GM23338 (cell line): ENCODE measurements around the gene ABCC3. TPM values are rescaled to one million over a fixed set of nuclear protein-coding genes. Genes with fewer than 3 reads are reported as not detected.

ENCODE experiments used
- ATAC-seq: fragments of 200-7000 bp; cut with Tn5 transposase; 3 replicates; pipeline ENCODE4 v1.9.1; 2020
- DNase-seq: peaks from one replicate; pipeline ENCODE4 v3.0.0-alpha.2; 2015; ENCODE audit warnings: low spot score
- H2AFZ ChIP-seq: fragments of 200-600 bp; sonication (generic); 2 replicates; pipeline ENCODE4 v1.8.0; 2016; ENCODE audit warnings: antibody characterized with exemption, mild to moderate bottlenecking, moderate library complexity
- H3F3A ChIP-seq: fragments of 200-600 bp; sonication (generic); replicated peaks from 2 replicates; pipeline ENCODE4 v1.8.0; 2017; ENCODE audit warnings: antibody characterized with exemption, mixed run types, low read depth
- H3K27ac ChIP-seq: fragments of 200-600 bp; sonication (generic); 2 replicates; pipeline ENCODE4 v1.6.1; 2016; ENCODE audit warnings: low read depth
- H3K27me3 ChIP-seq: fragments of 200-600 bp; sonication (generic); 2 replicates; pipeline ENCODE4 v1.8.0; 2016; ENCODE audit warnings: mild to moderate bottlenecking, mixed run types, moderate library complexity; ENCODE audit not compliant: insufficient read depth
- H3K36me3 ChIP-seq: fragments of 200-600 bp; sonication (generic); 2 replicates; pipeline ENCODE4 v1.8.0; 2016; ENCODE audit warnings: mild to moderate bottlenecking; ENCODE audit not compliant: insufficient read depth
- H3K4me1 ChIP-seq: fragments of 200-600 bp; sonication (generic); 2 replicates; pipeline ENCODE4 v1.8.0; 2016; ENCODE audit warnings: mild to moderate bottlenecking, moderate library complexity; ENCODE audit not compliant: insufficient read depth
- H3K4me2 ChIP-seq: fragments of 200-600 bp; sonication (generic); 2 replicates; pipeline ENCODE4 v1.7.1; 2017; ENCODE audit warnings: mixed run types
- H3K4me3 ChIP-seq: fragments of 200-600 bp; sonication (generic); 2 replicates; pipeline ENCODE4 v1.6.1; 2016; ENCODE audit warnings: mixed run types
- H3K79me2 ChIP-seq: fragments of 200-600 bp; sonication (generic); replicated peaks from 2 replicates; pipeline ENCODE4 v1.8.0; 2017; ENCODE audit warnings: mild to moderate bottlenecking; ENCODE audit not compliant: insufficient read depth
- H3K9me2 ChIP-seq: fragments of 200-600 bp; sonication (generic); 2 replicates; pipeline ENCODE4 v1.8.0; 2017; ENCODE audit not compliant: insufficient read depth
- H4K20me1 ChIP-seq: fragments of 200-600 bp; sonication (generic); replicated peaks from 2 replicates; pipeline ENCODE4 v1.8.0; 2017; ENCODE audit warnings: mild to moderate bottlenecking; ENCODE audit not compliant: insufficient read depth
- H3K27ac Mint-ChIP-seq: 2 replicates; pipeline ENCODE4 v1.8.0; 2020; ENCODE audit warnings: inconsistent platforms, mild to moderate bottlenecking, moderate library complexity, mixed read lengths
- H3K27me3 Mint-ChIP-seq: 3 replicates; pipeline ENCODE4 v1.8.0; 2022; ENCODE audit warnings: low read depth, mild to moderate bottlenecking, moderate library complexity, mixed read lengths, inconsistent platforms; ENCODE audit not compliant: insufficient read depth, poor library complexity
- H3K36me3 Mint-ChIP-seq: 3 replicates; pipeline ENCODE4 v1.8.0; 2021; ENCODE audit warnings: low read depth, mild to moderate bottlenecking, inconsistent platforms, moderate library complexity, mixed read lengths
- H3K4me1 Mint-ChIP-seq: 3 replicates; pipeline ENCODE4 v1.8.0; 2020; ENCODE audit warnings: mild to moderate bottlenecking, inconsistent platforms, mixed read lengths
- H3K4me3 Mint-ChIP-seq: 3 replicates; pipeline ENCODE4 v1.8.0; 2021; ENCODE audit warnings: moderate library complexity, mild to moderate bottlenecking, inconsistent platforms, mixed read lengths
- H3K9me3 Mint-ChIP-seq: 3 replicates; pipeline ENCODE4 v1.8.0; 2020; ENCODE audit warnings: moderate library complexity, mild to moderate bottlenecking, inconsistent platforms, mixed read lengths
- EZH2phosphoT487 ChIP-seq: fragments of 200-600 bp; sonication (generic); IDR thresholded peaks from one replicate; pipeline ENCODE4 v1.8.1; 2018; ENCODE audit warnings: antibody characterized with exemption; ENCODE audit not compliant: unreplicated experiment
- JUNB ChIP-seq: IDR thresholded peaks from one replicate; pipeline ENCODE4 v1.6.1; 2016; ENCODE audit warnings: antibody characterized with exemption; ENCODE audit not compliant: unreplicated experiment
- NANOG ChIP-seq: IDR thresholded peaks from 2 replicates; pipeline ENCODE4 v1.6.1; 2016; ENCODE audit warnings: antibody characterized with exemption, borderline replicate concordance
- POLR2AphosphoS5 ChIP-seq: IDR thresholded peaks from 2 replicates; pipeline ENCODE4 v1.6.1; 2016; ENCODE audit warnings: antibody characterized with exemption, low read depth
- polyA plus RNA-seq: library from polyadenylated mRNA; unstranded; fragments of >200 nt; fragmentation: Nextera tagmentation; extraction: Ambion mirVana; gene quantifications from 2 replicates; pipeline ENCODE4 v1.2.1, GENCODE V29; 2016
- total RNA-seq: library from RNA; depleted of rRNA; stranded (reverse); fragments of >200 nt; shearing (Covaris generic); gene quantifications from 2 replicates; pipeline ENCODE4 v1.2.3, GENCODE V29; 2014
- TF ChIP-seq, protein P1 (sequence below): IDR thresholded peaks from 2 replicates; pipeline ENCODE4 v1.6.1; 2016; ENCODE audit warnings: antibody characterized with exemption
- TF ChIP-seq, protein P2 (sequence below), 2 experiments: fragments of 200-600 bp in 1 of 2; sonication (generic) in 1 of 2; conservative IDR thresholded peaks; 2 replicates each; pipeline versions ENCODE4 v1.5.1 to v1.6.1; 2016 to 2017; ENCODE audit warnings: antibody characterized with exemption in 2 of 2, low read depth in 2 of 2, mild to moderate bottlenecking in 2 of 2, moderate library complexity in 1 of 2

Gene ABCC3
- total and polyA plus RNA-seq, 2 experiments from 2014 or later = not detected

DNA sequence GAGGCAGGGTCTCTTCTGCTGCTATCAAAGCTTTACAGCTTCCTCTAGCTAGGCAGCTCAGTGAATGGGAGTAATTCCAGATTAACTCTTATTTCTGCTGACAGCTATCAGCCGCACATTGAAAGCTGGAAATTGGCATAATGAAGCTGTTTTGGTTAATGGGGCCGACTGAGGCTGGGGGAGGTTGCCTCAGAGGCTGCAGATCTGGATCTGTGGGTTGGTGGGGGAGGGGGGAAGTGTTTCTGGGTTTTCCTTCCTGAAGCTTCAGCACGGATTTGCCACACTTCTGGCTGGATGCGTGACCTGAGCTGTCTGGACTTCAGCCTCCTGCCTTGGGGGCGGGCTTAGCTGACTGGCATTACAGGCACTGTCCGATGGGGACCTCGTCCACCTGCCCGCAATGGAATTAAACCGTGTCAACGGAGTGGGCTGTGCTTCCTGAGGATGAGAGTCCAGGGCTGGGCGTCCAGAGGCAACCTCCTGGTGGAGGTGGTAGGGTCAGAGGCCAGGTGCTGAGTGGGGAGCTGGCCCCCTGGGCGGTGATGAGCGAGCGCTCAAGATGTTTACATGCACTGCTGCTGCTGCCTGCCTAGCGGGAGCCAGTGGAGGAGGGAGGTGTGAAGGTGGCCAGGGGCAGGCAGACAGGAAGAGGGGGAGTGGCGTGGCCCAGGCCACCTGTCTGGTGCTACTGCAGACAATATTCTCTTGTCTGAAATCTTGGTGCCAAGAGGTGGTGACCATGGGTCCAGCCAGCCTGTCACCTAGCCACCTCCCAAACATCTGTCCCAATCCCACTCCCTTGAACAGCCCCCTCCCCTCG is 6.7 kb upstream of the ABCC3 start:
- Mint-ChIP-seq H3K4me3 (peak overlapping the region; percentile 68), H3K27me3 (peaks cover 15% of the 10 kb centered on the region), H3K4me1 (peaks cover 50% of the 10 kb centered on the region), H3K36me3 (no peaks in the 10 kb centered on the region), H3K27ac (no peak overlapping the region), H3K9me3 (no peaks in the 10 kb centered on the region)
- peaks cover 7% of the 10 kb centered on the region for H3K27me3 ChIP-seq
- peak overlapping the region; percentile 45 for H3K4me3 ChIP-seq
- H3K79me2 ChIP-seq = no peaks in the 10 kb centered on the region
- peak overlapping the region; percentile 68 for H3K4me2 ChIP-seq
- TF ChIP-seq NANOG = no peak
- no peaks in the 10 kb centered on the region for H3K9me2 ChIP-seq
- peak overlapping the region; percentile 96 for H2AFZ ChIP-seq
- no peak overlapping the region for H3K27ac ChIP-seq
- H3F3A ChIP-seq = no peaks in the 10 kb centered on the region
- peak; percentile 41 for DNase-seq
- peaks cover 19% of the 10 kb centered on the region; the same call in 1 of the 2 replicates for H3K4me1 ChIP-seq
- no peaks in the 10 kb centered on the region for H3K36me3 ChIP-seq
- peak; percentile 14 for ATAC-seq
- H4K20me1 ChIP-seq = no peaks in the 10 kb centered on the region

DNA sequence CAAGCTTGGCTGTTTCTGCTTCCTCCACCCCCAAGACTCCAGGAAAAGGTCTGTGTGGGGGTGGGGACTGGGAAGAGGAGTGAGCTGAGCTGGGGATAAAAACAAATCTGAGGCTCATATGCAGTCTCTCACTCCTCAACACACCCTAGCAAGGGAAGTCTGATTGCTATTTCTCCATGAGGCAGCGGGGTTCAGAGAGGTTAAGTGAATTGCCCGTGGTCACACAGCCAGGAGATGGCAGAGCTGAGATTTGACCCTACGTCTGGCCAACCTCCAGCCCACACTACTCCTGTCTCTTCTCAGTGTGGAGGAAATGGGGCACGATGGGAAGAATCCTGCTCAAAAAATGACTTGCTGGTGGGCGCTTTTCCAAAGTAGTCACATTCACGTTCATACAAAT is 4.8 kb upstream of the ABCC3 start:
- no peaks in the 10 kb centered on the region for H3K9me3 Mint-ChIP-seq
- Histone ChIP-seq H4K20me1 (no peaks in the 10 kb centered on the region), H3K4me3 (no peak overlapping the region), H3K27ac (no peak overlapping the region), H3K36me3 (no peaks in the 10 kb centered on the region), H3K79me2 (no peaks in the 10 kb centered on the region), H3F3A (no peaks in the 10 kb centered on the region), H3K27me3 (peaks cover 26% of the 10 kb centered on the region), H3K9me2 (no peaks in the 10 kb centered on the region), H3K4me1 (peaks cover 19% of the 10 kb centered on the region; the same call in 1 of the 2 replicates), H2AFZ (no peak overlapping the region), H3K4me2 (no peak overlapping the region)
- ATAC-seq (no peak), DNase-seq (no peak)
- H3K4me1 Mint-ChIP-seq = peaks cover 40% of the 10 kb centered on the region
- no peak overlapping the region for H3K27ac Mint-ChIP-seq
- no peak for TF ChIP-seq JUNB
- H3K4me3 Mint-ChIP-seq = no peak overlapping the region
- H3K27me3 Mint-ChIP-seq = peaks cover 30% of the 10 kb centered on the region
- no peaks in the 10 kb centered on the region for H3K36me3 Mint-ChIP-seq

DNA sequence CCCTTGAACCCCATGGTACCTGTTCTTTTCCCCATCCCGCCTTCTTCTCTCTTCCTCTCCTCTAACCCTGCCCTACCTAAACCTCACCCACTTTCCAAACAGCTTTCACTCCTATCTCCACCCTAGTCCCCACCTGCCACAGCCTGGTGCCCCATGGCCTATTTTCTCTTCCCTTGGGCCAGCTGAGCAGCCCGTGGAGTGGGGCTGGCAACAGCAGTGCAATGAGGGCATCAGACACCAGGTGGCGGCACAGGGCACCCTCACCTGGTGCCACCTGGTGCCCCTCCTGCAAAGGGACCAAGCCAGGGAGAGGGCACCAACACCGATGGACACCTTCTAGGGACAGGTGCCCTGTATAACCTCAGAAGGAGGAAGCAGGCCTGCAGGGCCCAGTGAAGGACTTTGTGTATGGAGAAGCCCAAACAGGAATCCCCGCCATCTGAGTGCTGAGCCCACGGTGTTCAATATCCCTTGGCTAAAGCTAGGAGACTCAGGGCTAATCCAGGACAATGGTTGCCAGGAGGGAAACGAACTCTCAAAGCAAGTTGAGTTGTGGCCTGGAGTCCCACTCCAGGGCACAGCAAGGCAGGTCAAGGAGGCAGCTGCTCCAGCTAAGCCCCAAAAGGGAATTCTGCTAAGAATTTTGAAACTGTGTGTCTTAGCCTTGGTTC is 4.0 kb upstream of the ABCC3 start:
- H3K9me3 Mint-ChIP-seq = no peaks in the 10 kb centered on the region
- ATAC-seq = peak; percentile 33
- Histone ChIP-seq H3K4me2 (no peak overlapping the region), H2AFZ (no peak overlapping the region), H3K4me1 (peaks cover 22% of the 10 kb centered on the region), H3K27ac (no peak overlapping the region), H3F3A (0 out of 2 replicates have a peak, but pooled peaks cover 3% of the 10 kb centered on the region), H3K79me2 (no peaks in the 10 kb centered on the region), H3K27me3 (peaks cover 34% of the 10 kb centered on the region), H3K9me2 (no peaks in the 10 kb centered on the region), H4K20me1 (no peaks in the 10 kb centered on the region), H3K4me3 (no peak overlapping the region), H3K36me3 (no peaks in the 10 kb centered on the region)
- H3K36me3 Mint-ChIP-seq = no peaks in the 10 kb centered on the region
- H3K4me3 Mint-ChIP-seq = no peak overlapping the region; the same call in 2 of the 3 replicates
- peaks cover 36% of the 10 kb centered on the region for H3K4me1 Mint-ChIP-seq
- TF ChIP-seq EZH2phosphoT487 (no peak), POLR2AphosphoS5 (no peak)
- TF ChIP-seq, protein P1, sequence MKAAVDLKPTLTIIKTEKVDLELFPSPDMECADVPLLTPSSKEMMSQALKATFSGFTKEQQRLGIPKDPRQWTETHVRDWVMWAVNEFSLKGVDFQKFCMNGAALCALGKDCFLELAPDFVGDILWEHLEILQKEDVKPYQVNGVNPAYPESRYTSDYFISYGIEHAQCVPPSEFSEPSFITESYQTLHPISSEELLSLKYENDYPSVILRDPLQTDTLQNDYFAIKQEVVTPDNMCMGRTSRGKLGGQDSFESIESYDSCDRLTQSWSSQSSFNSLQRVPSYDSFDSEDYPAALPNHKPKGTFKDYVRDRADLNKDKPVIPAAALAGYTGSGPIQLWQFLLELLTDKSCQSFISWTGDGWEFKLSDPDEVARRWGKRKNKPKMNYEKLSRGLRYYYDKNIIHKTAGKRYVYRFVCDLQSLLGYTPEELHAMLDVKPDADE = no peak
- TF ChIP-seq, protein P2, sequence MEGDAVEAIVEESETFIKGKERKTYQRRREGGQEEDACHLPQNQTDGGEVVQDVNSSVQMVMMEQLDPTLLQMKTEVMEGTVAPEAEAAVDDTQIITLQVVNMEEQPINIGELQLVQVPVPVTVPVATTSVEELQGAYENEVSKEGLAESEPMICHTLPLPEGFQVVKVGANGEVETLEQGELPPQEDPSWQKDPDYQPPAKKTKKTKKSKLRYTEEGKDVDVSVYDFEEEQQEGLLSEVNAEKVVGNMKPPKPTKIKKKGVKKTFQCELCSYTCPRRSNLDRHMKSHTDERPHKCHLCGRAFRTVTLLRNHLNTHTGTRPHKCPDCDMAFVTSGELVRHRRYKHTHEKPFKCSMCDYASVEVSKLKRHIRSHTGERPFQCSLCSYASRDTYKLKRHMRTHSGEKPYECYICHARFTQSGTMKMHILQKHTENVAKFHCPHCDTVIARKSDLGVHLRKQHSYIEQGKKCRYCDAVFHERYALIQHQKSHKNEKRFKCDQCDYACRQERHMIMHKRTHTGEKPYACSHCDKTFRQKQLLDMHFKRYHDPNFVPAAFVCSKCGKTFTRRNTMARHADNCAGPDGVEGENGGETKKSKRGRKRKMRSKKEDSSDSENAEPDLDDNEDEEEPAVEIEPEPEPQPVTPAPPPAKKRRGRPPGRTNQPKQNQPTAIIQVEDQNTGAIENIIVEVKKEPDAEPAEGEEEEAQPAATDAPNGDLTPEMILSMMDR (conservative IDR thresholded peaks at IDR 0.05; ENCODE audit: low read depth in 2 of 2) = peak; percentile 84
- peaks cover 37% of the 10 kb centered on the region for H3K27me3 Mint-ChIP-seq
- peak; percentile 73 for DNase-seq
- H3K27ac Mint-ChIP-seq = no peak overlapping the region
